Mesodermal cell (in vitro differentiated cells): ENCODE results near the gene N4BP3.

Experiments
- H3K27ac ChIP-seq: 2 replicates; pipeline ENCODE4 v1.7.0; 2013; ENCODE audit warnings: mild to moderate bottlenecking, low read depth, low read length, moderate library complexity; ENCODE audit not compliant: severe bottlenecking
- H3K36me3 ChIP-seq: 2 replicates; pipeline ENCODE4 v1.7.1; 2013; ENCODE audit warnings: mild to moderate bottlenecking, low read length, moderate library complexity; ENCODE audit not compliant: control insufficient read depth, insufficient read depth
- H3K4me1 ChIP-seq: one replicate; pipeline ENCODE4 v1.7.1; 2013; ENCODE audit warnings: mild to moderate bottlenecking, low read length; ENCODE audit not compliant: insufficient read depth, control insufficient read depth, poor library complexity, severe bottlenecking
- H3K4me3 ChIP-seq: 2 replicates; pipeline ENCODE4 v1.7.0; 2013; ENCODE audit warnings: low read length, control low read depth, mild to moderate bottlenecking; ENCODE audit not compliant: insufficient read depth, poor library complexity, severe bottlenecking; ENCODE audit errors: extremely low read depth
- H3K9me3 ChIP-seq: 2 replicates; pipeline ENCODE4 v1.7.1; 2013; ENCODE audit warnings: mild to moderate bottlenecking, low read length, moderate library complexity; ENCODE audit not compliant: control insufficient read depth
- WGBS, 2 experiments: methylation state at CpG; one replicate each; pipeline ENCODE4 v1.1.5; 2013; ENCODE audit warnings: missing lambda C conversion rate in 2 of 2; ENCODE audit not compliant: insufficient coverage in 2 of 2; 5-methylcytosine and 5-hydroxymethylcytosine counted together

N4BP3 gene

GRCh38 chr5:178114325-178115135 lies 1.2 kb downstream of the N4BP3 start:
- Histone ChIP-seq H3K9me3 (no peaks in the 10 kb centered on the region), H3K27ac (no peak overlapping the region), H3K4me1 (peaks cover 26% of the 10 kb centered on the region), H3K4me3 (peak overlapping the region; percentile 56), H3K36me3 (no peaks in the 10 kb centered on the region)
- WGBS, 2 experiments, result 6% methylated on average over 25 to 26 of the region's 28 CpGs

DNA sequence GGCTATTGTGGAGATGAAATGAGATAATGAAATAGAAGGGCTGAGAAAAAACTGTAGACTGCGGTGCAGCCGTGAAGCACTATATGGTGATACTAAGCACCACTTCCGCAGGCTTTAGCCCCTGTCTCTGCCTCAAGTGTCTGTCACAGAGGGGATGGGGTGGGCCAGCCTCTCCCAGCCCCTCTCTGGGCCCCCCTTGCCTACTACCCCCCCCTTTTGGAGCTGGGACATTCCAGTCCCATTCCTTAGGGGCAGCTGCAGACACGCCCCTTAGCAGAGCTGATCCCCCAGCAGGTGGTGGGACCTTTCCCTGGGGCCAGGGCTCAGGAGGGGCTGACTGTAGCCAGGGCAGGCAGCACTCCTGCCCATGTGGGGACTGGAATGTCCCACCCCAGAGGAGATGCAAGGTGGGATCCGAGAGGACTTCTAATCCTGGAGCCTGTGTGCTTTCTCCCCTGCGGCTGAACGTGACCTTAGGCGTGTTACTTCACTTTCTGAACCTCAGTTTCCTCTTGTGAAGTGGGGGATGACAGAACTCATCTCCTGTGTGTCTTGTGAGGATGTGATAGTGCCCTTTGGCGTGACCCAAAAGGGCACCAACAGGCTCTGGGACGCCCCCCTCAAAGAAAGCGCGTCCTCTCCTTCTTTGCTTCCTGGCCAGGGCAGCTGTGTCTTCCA lies 1.9 kb downstream of the N4BP3 start:
- WGBS, 2 experiments, result 9 to 14% methylated on average over 8 to 9 of the region's 12 CpGs
- no peaks in the 10 kb centered on the region for H3K36me3 ChIP-seq
- no peaks in the 10 kb centered on the region for H3K9me3 ChIP-seq
- H3K27ac ChIP-seq, result peak overlapping the region; percentile 36
- H3K4me1 ChIP-seq, result peaks cover 26% of the 10 kb centered on the region
- peak overlapping the region; percentile 16 for H3K4me3 ChIP-seq

DNA sequence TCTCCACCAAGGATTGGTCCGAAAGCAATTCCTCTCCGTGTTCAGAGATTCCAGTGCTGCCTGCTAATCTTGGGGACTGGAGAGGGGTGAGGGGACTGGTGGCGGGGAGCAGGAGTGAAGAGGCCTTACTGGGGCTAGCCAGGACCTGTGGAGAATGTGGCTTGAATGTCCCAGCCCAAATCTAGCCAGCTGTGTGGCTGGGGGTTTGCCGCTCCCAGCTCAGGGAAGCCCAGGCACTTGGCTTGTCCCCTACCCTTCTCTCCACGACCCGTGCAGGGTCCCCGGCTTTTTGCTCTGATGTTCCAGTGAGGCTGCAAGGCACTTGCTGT lies 2.4 kb downstream of the N4BP3 start:
- 4 to 11% methylated on average over 3 to 7 of the region's 7 CpGs for WGBS, 2 experiments

DNA sequence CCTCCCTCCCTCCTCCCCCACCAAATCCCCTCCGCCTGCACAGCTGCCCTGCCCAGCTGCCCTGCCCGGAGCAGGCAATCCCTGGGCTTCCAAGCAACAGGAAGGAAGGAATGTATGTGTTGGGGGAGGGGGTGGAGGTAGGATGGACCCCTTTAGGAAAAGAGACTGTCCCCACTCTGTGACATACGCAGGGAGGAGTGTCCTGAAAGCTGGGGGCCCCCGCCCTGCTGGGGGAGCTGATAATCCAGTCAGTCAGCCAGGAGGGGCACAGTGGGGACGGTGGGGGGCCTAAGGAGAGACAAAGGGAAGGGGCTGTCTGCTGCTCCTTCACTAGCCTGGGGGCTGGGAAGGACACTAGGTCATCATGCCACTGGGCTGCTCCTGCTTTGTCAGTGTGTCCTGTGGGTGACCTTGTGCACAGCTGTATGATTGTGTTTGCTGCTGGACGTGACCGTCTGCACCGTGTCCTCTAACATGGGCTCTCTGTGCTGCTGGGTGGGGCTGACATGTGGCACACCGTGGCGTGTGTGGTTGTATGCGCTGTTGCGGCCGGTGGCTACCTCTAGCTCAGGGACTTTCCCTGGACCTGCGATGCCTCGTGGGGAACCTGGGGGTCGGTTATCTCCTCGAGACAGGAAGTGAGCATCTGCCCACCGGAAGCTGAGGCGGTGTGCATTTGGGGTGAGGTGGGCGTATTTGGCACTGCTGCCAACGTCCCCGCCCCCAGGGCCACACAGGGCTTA lies 3.0 kb downstream of the N4BP3 start:
- H3K4me1 ChIP-seq, result peaks cover 26% of the 10 kb centered on the region
- H3K9me3 ChIP-seq, result no peaks in the 10 kb centered on the region
- peak overlapping the region; percentile 14 for H3K4me3 ChIP-seq
- H3K36me3 ChIP-seq, result no peaks in the 10 kb centered on the region
- H3K27ac ChIP-seq, result peak overlapping the region; percentile 36
- WGBS, 2 experiments, result 52% methylated on average over 14 to 15 of the region's 22 CpGs

More for the DNA sequence above, 2.4 kb downstream of the N4BP3 start:
- peak overlapping the region; percentile 36 for H3K27ac ChIP-seq
- H3K36me3 ChIP-seq, result no peaks in the 10 kb centered on the region
- peak overlapping the region; percentile 16 for H3K4me3 ChIP-seq
- H3K4me1 ChIP-seq, result peaks cover 26% of the 10 kb centered on the region
- no peaks in the 10 kb centered on the region for H3K9me3 ChIP-seq

DNA sequence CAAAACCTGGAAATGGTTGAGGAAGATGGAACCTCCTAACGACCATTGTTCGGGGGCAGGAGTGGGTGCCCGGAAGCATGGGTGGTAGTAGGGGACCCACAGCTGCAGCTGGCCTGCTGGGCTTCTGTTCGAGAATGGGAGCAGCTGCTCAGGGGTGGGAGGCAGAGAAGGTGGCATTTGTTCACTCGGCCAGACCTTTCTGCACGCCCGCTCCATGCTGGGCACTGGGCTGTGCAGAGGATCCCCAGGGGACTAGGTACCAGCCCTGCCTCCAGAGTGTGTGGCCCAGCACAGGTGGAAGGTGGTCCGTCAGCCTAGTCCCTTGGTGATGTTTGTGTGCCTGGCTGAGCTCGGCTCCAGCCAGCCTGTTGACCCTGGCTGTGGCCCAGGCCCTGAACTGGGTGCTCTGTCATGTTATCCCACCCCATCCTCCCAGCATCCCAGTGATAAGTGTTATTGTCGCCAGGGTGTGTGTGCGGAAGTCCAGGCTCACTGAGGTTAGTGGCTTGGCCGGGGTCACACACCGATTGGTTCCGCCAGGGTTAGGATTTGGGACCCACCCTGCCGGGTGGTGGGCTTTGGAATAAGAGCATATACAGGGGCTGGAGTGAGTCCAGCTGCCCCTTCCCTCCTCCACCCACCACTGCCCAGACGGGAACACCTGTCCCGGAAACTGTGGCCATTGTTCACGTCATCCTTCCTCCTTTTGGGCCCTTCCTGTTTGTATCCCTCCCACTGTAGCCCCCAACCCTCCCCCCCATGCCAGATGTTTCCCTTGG lies 4.8 kb downstream of the N4BP3 start:
- H3K4me1 ChIP-seq, result peaks cover 26% of the 10 kb centered on the region
- H3K27ac ChIP-seq, result no peak overlapping the region
- 85 to 93% methylated on average over 11 to 12 of the region's 18 CpGs for WGBS, 2 experiments
- H3K36me3 ChIP-seq, result peaks cover 11% of the 10 kb centered on the region
- no peaks in the 10 kb centered on the region for H3K9me3 ChIP-seq
- H3K4me3 ChIP-seq, result no peak overlapping the region

- no peaks in the 10 kb centered on the region for H3K9me3 ChIP-seq
- H3K27ac ChIP-seq, result no peak overlapping the region
- H3K4me3 ChIP-seq, result no peak overlapping the region
- WGBS, 2 experiments, result 93 to 95% methylated on average over 22 to 24 of the region's 27 CpGs
- peaks cover 18% of the 10 kb centered on the region for H3K4me1 ChIP-seq
- peaks cover 16% of the 10 kb centered on the region for H3K36me3 ChIP-seq
Observed at GRCh38 chr5:178119915-178120606, 6.7 kb downstream of the N4BP3 start.

DNA sequence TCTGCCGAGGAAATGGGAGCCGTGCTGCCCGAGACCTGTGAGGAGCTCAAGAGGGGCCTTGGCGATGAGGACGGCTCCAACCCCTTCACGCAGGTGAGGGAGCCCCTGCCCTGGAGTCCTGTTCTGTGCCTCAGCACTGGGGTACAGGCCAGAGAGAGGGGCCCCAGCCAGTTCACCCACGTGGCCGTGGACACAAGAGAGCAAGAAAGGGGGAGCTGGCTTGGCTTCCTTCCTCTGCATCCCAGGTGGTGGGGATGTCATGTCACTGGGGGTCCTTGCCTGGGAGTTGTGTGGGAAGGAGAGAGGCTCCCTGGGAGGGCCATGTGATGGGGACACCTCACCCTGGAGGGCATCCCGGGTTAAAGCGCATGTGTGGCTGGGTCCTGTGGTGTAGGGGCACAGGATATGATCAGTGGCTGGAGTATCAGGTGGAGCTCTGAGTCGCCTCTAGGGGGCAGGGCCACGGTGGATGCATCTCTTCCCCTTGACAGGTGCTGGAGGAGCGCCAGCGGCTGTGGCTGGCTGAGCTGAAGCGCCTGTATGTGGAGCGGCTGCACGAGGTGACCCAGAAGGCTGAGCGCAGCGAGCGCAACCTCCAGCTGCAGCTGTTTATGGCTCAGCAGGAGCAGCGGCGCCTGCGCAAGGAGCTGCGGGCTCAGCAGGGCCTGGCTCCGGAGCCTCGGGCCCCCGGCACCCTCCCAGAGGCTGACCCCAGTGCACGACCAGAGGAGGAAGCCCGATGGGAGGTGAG lies 7.5 kb downstream of the N4BP3 start:
- Histone ChIP-seq H3K4me1 (peaks cover 13% of the 10 kb centered on the region), H3K4me3 (no peak overlapping the region), H3K36me3 (peaks cover 16% of the 10 kb centered on the region), H3K9me3 (no peaks in the 10 kb centered on the region), H3K27ac (no peak overlapping the region)
- 87 to 92% methylated on average over 25 to 28 of the region's 29 CpGs for WGBS, 2 experiments

GRCh38 chr5:178121391-178122276 lies 8.3 kb downstream of the N4BP3 start:
- Histone ChIP-seq H3K4me1 (peaks cover 9% of the 10 kb centered on the region), H3K36me3 (peaks cover 16% of the 10 kb centered on the region), H3K27ac (no peak overlapping the region), H3K4me3 (no peak overlapping the region), H3K9me3 (no peaks in the 10 kb centered on the region)
- 94 to 95% methylated on average over 35 to 36 of the region's 38 CpGs for WGBS, 2 experiments

- Histone ChIP-seq H3K4me3 (no peak overlapping the region), H3K4me1 (peaks cover 13% of the 10 kb centered on the region), H3K27ac (no peak overlapping the region), H3K36me3 (peaks cover 16% of the 10 kb centered on the region), H3K9me3 (no peaks in the 10 kb centered on the region)
- 84 to 89% methylated on average over 4 of the region's 5 CpGs for WGBS, 2 experiments
Observed at GRCh38 chr5:178122346-178122745, 9.0 kb downstream of the N4BP3 start.
